Measurements from ENCODE around the gene MBNL1.

- no peak for TF ChIP-seq ZNF747 (tag by site-specific recombination; IDR thresholded peaks at IDR 0.05)
- no peak for TF ChIP-seq ZNF280D (tag by site-specific recombination; IDR thresholded peaks at IDR 0.05)
- TF ChIP-seq ZNF214 (tag by site-specific recombination; IDR thresholded peaks at IDR 0.05; ENCODE audit: borderline replicate concordance), result no peak
- TF ChIP-seq CTCF (tag by site-specific recombination; IDR thresholded peaks at IDR 0.05), result no peak
- no peak for TF ChIP-seq ZNF561 (tag by site-specific recombination; IDR thresholded peaks at IDR 0.05; ENCODE audit: borderline replicate concordance)
- no peak for TF ChIP-seq ZNF184 (tag by site-specific recombination; IDR thresholded peaks at IDR 0.05)
- no peak for TF ChIP-seq ZNF830 (tag by site-specific recombination; IDR thresholded peaks at IDR 0.05; ENCODE audit: low read depth)
- TF ChIP-seq PBX3 (CRISPR knock-in tag; IDR thresholded peaks at IDR 0.05), result no peak
- no peak for TF ChIP-seq ZNF146 (tag by site-specific recombination; IDR thresholded peaks at IDR 0.05)
- TF ChIP-seq ZNF658 (tag by site-specific recombination; IDR thresholded peaks at IDR 0.05), result no peak
- TF ChIP-seq TSHZ1 (tag by site-specific recombination; IDR thresholded peaks at IDR 0.05; ENCODE audit: borderline replicate concordance), result no peak
- no peak for TF ChIP-seq ZNF629 (tag by site-specific recombination; IDR thresholded peaks at IDR 0.05)
- no peak for TF ChIP-seq MYNN (tag by site-specific recombination; IDR thresholded peaks at IDR 0.05; ENCODE audit: borderline replicate concordance)
These were observed 90.9 kb downstream of the MBNL1 start for GRCh38 chr3:152359385-152360248.

Data from HEK293 (cell line).